ENCODE measurements around the gene HOXB1. TPM values are rescaled to one million over a fixed set of nuclear protein-coding genes. Genes with fewer than 3 reads are reported as not detected.

HOXB1 gene
- polyA plus RNA-seq, 1 donor (not counting 4 experiments of a cell fraction or from before 2014, with no cell fraction given) = not detected

GRCh38 chr17:48551214-48551555 lies 20.4 kb upstream of the HOXB1 start:
- DNase-seq (ENCODE audit: low read depth, low spot score) (no peak), FAIRE-seq (no peak)
- no peak overlapping the region for H3K27ac ChIP-seq (ENCODE audit: control insufficient read depth, insufficient read depth, low read length)
- H3K9ac ChIP-seq (ENCODE audit: control insufficient read depth, extremely low read depth, insufficient read depth, low read length) = no peak overlapping the region
- H4K20me1 ChIP-seq (ENCODE audit: control insufficient read depth, extremely low read depth, insufficient read depth, low read length) = no peaks in the 10 kb centered on the region
- H3K4me2 ChIP-seq (ENCODE audit: control insufficient read depth, extremely low read depth, insufficient read depth, low read depth, low read length) = no peak overlapping the region
- peaks cover 8% of the 10 kb centered on the region for H3K4me1 ChIP-seq (ENCODE audit: control insufficient read depth, extremely low read depth, insufficient read depth, low read length)
- no peaks in the 10 kb centered on the region for H3K79me2 ChIP-seq (ENCODE audit: control insufficient read depth, insufficient read depth, low read length)
- dilution Hi-C loops (cut with MboI; ENCODE audit: extremely low pct_ligation_motif_present, low sequenced_read_pairs) = no loop called here
- no peak overlapping the region for H2AFZ ChIP-seq (ENCODE audit: control insufficient read depth, low read length)
- no peaks in the 10 kb centered on the region for H3K9me3 ChIP-seq (ENCODE audit: control insufficient read depth, low read depth, low read length)
- TF ChIP-seq EZH2 (IDR thresholded peaks at IDR 0.05; ENCODE audit: low read length) (no peak), CTCF (optimal IDR thresholded peaks at IDR 0.05 in 1 of 3, IDR thresholded peaks at IDR 0.05 in 1 of 3, conservative IDR thresholded peaks at IDR 0.05 in 1 of 3; ENCODE audit: extremely low read depth in 1 of 3, insufficient read depth in 2 of 3, low read length in 3 of 3) (no peak)
- peaks cover 0 to 3% of the 10 kb centered on the region in 2 experiments for H3K36me3 ChIP-seq (ENCODE audit: control insufficient read depth in 2 of 2, extremely low read depth in 1 of 2, insufficient read depth in 2 of 2, low read length in 2 of 2)
- no peak overlapping the region for H3K4me3 ChIP-seq (ENCODE audit: control insufficient read depth in 2 of 3, extremely low read depth in 1 of 3, insufficient read depth in 2 of 3, low read depth in 1 of 3, low read length in 3 of 3)
- H3K27me3 ChIP-seq (ENCODE audit: control insufficient read depth, extremely low read depth, insufficient read depth, low read length) = peaks cover 21% of the 10 kb centered on the region
- H3K9me1 ChIP-seq (ENCODE audit: control insufficient read depth, extremely low read depth, insufficient read depth, low read length) = no peaks in the 10 kb centered on the region

- no peak for FAIRE-seq
- no peak overlapping the region for H3K27ac ChIP-seq (ENCODE audit: control insufficient read depth, insufficient read depth, low read length)
Measured at GRCh38 chr17:48550502-48551213, 19.8 kb upstream of the HOXB1 start.

More at GRCh38 chr17:48550502-48551213, 19.8 kb upstream of the HOXB1 start:
- Histone ChIP-seq H3K36me3 (ENCODE audit: control insufficient read depth in 2 of 2, extremely low read depth in 1 of 2, insufficient read depth in 2 of 2, low read length in 2 of 2) (peaks cover 0 to 3% of the 10 kb centered on the region in 2 experiments), H3K4me1 (ENCODE audit: control insufficient read depth, extremely low read depth, insufficient read depth, low read length) (peaks cover 3% of the 10 kb centered on the region), H3K4me3 (ENCODE audit: control insufficient read depth in 2 of 3, extremely low read depth in 1 of 3, insufficient read depth in 2 of 3, low read depth in 1 of 3, low read length in 3 of 3) (no peak overlapping the region), H3K9me1 (ENCODE audit: control insufficient read depth, extremely low read depth, insufficient read depth, low read length) (no peaks in the 10 kb centered on the region), H2AFZ (ENCODE audit: control insufficient read depth, low read length) (no peak overlapping the region), H3K4me2 (ENCODE audit: control insufficient read depth, extremely low read depth, insufficient read depth, low read depth, low read length) (no peak overlapping the region), H3K79me2 (ENCODE audit: control insufficient read depth, insufficient read depth, low read length) (no peaks in the 10 kb centered on the region), H4K20me1 (ENCODE audit: control insufficient read depth, extremely low read depth, insufficient read depth, low read length) (no peaks in the 10 kb centered on the region), H3K9me3 (ENCODE audit: control insufficient read depth, low read depth, low read length) (no peaks in the 10 kb centered on the region), H3K27me3 (ENCODE audit: control insufficient read depth, extremely low read depth, insufficient read depth, low read length) (peaks cover 21% of the 10 kb centered on the region), H3K9ac (ENCODE audit: control insufficient read depth, extremely low read depth, insufficient read depth, low read length) (no peak overlapping the region)
- DNase-seq (ENCODE audit: low read depth, low spot score) = no peak
- dilution Hi-C loops (cut with MboI; ENCODE audit: extremely low pct_ligation_motif_present, low sequenced_read_pairs) = no loop called here
- TF ChIP-seq CTCF (optimal IDR thresholded peaks at IDR 0.05 in 1 of 3, IDR thresholded peaks at IDR 0.05 in 1 of 3, conservative IDR thresholded peaks at IDR 0.05 in 1 of 3; ENCODE audit: extremely low read depth in 1 of 3, insufficient read depth in 2 of 3, low read length in 3 of 3) (peak in 1 of 3 experiments; percentile 20), EZH2 (IDR thresholded peaks at IDR 0.05; ENCODE audit: low read length) (no peak)

All from keratinocyte (primary cell).